ENCODE data around the gene ADGRB3.

Gene ADGRB3

DNA sequence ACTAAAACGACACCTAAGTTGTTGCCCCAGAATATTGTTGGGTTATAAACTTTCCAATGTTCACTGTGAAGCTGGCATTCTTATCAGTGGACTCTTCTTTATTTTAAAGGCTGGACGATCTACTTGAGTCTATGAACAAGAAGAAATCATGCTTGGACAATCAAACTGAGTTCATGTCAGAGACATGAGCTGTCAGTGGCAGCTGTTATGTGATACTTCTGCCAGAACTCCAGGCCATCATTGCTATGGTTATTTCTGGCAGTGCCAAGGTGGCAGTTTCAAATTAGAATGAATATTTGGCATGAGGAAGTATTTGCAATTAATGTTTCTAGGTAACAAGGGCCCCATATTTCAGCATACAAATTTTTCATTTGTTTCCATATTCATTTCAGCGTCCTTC lies 744.4 kb downstream of the ADGRB3 start:
- no peak for DNase-seq (ENCODE audit: low spot score)
- in situ Hi-C loops (cut with MboI; ENCODE audit: low sequenced_read_pairs, unreplicated experiment): no loop called here
- TF ChIP-seq, protein P1, sequence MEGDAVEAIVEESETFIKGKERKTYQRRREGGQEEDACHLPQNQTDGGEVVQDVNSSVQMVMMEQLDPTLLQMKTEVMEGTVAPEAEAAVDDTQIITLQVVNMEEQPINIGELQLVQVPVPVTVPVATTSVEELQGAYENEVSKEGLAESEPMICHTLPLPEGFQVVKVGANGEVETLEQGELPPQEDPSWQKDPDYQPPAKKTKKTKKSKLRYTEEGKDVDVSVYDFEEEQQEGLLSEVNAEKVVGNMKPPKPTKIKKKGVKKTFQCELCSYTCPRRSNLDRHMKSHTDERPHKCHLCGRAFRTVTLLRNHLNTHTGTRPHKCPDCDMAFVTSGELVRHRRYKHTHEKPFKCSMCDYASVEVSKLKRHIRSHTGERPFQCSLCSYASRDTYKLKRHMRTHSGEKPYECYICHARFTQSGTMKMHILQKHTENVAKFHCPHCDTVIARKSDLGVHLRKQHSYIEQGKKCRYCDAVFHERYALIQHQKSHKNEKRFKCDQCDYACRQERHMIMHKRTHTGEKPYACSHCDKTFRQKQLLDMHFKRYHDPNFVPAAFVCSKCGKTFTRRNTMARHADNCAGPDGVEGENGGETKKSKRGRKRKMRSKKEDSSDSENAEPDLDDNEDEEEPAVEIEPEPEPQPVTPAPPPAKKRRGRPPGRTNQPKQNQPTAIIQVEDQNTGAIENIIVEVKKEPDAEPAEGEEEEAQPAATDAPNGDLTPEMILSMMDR (IDR thresholded peaks at IDR 0.05; ENCODE audit: borderline replicate concordance, control extremely low read depth, extremely low read depth, insufficient read depth, missing control alignments): no peak

DNA sequence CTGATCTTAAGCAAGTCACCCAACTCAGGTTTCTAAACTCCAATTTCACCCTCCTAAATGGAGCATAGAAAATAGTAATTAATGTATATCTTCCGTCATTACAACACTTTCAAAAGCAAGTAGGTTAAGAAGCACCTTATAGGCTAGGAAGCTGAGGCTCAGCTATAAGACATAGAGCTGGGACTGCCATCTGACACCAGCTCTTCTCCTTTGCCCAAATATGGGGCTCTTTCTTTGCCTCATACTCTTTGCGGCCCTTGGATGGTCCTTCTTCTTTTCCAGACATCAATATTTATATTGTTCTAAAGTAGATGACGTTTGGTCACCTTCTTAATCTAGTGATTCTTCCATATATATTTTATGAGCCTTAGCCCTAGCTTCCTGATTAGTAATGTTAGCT lies 748.5 kb downstream of the ADGRB3 start:
- no peak for DNase-seq (ENCODE audit: low spot score)
- in situ Hi-C loops (cut with MboI; ENCODE audit: low sequenced_read_pairs, unreplicated experiment): no loop called here
- TF ChIP-seq, protein P1 (IDR thresholded peaks at IDR 0.05; ENCODE audit: borderline replicate concordance, control extremely low read depth, extremely low read depth, insufficient read depth, missing control alignments): no peak

DNA sequence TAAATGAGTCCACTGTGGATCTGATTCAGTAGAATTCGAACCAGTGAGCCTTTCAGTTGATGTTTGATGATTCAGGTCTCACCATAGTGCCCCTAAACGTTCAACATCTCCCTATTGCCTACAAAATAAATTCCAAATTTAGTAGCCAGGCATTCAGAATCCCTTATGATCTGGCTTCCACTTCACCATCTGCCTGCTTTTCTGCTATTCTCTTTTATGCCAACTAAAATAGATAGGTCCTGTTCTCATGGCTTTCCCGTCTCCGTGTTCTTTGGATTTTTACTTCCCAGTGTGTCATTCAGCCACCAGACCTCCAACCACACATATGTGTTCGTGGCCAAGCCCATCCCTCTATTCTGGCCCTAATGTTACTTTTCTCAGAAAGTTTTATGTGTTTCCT lies 751.3 kb downstream of the ADGRB3 start:
- DNase-seq (ENCODE audit: low spot score): no peak
- TF ChIP-seq, protein P1 (IDR thresholded peaks at IDR 0.05; ENCODE audit: borderline replicate concordance, control extremely low read depth, extremely low read depth, insufficient read depth, missing control alignments): no peak
- in situ Hi-C loops (cut with MboI; ENCODE audit: low sequenced_read_pairs, unreplicated experiment): no loop called here

DNA sequence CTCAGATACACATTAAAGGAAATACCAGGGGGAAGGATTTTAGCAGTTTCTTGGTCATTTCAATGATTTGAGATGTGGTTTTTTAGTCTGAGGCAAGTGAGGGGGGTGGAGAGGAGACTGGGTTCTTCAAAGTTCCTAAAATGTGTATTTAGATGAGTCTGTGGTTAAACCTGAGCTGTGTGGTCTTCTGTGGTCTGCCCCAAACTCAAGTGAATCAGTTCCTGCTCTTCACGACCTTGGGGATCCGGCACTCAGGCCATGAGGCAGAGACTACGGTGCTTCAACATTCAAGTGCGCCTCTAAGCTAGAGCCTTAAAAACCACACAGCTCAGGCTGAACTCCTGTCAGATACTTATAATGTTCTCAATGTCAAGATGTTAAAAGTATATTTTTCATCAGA lies 755.0 kb downstream of the ADGRB3 start:
- DNase-seq (ENCODE audit: low spot score): no peak
- TF ChIP-seq, protein P1 (IDR thresholded peaks at IDR 0.05; ENCODE audit: borderline replicate concordance, control extremely low read depth, extremely low read depth, insufficient read depth, missing control alignments): no peak
- in situ Hi-C loops (cut with MboI; ENCODE audit: low sequenced_read_pairs, unreplicated experiment): no loop called here

DNA sequence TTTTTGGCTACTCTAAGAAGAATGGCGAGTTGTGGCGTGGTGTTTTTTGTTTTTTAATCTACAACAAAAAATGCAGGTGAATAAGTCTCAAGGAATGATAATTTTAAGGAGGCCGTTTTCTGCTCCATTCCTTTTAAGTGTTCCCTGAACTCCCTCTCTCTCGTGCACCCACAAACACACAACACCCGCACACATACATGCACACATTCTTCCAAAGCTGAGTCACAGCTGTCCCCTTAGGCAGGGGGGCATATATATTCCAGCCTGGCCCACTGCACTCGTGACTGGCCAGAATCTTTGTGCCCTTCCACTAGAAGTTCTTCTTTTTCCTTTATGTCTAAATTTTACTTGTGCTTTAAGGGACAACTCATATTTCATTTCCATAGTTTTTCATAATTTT lies 756.0 kb downstream of the ADGRB3 start:
- DNase-seq (ENCODE audit: low spot score): no peak
- TF ChIP-seq, protein P1 (IDR thresholded peaks at IDR 0.05; ENCODE audit: borderline replicate concordance, control extremely low read depth, extremely low read depth, insufficient read depth, missing control alignments): no peak
- in situ Hi-C loops (cut with MboI; ENCODE audit: low sequenced_read_pairs, unreplicated experiment): no loop called here

DNA sequence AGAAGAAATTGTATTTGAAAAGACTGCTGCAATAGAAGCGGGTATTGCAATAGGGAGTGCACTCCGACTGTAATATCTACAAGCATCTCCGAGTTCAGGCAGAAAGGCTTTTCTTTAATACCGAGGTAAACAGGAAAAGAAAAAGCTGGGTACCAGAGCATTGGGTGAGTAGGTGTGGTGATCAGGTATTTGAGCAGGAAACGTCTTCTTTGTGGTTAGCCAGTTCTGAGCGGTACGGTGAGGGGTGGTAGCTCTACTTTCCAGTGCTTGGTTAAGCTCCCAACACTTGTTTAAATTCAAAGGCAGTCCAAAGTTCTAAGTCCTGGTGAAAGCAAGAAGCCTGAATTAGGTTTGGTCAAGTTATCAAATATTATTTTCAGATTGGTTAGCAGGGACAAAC lies 757.7 kb downstream of the ADGRB3 start:
- no peak for DNase-seq (ENCODE audit: low spot score)
- TF ChIP-seq, protein P1 (IDR thresholded peaks at IDR 0.05; ENCODE audit: borderline replicate concordance, control extremely low read depth, extremely low read depth, insufficient read depth, missing control alignments): no peak
- in situ Hi-C loops (cut with MboI; ENCODE audit: low sequenced_read_pairs, unreplicated experiment): no loop called here

DNA sequence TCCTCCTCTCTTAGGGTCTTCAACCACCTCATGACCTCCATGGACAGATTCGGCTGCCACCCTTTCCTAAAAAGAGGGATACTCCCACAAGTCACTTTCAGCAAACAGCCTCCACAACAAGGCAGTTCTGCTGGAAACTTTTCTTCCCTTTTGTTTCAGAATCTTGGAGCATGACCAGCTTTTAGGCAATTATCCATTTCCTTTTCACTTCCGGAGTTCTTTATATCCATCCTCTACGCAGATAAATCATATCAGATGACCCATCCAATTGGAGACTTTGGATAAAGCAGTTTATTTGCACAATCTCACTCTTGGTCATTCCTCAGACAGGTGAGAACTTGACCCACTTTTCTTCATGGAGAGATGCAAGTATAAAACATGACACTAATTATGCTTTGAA lies 763.2 kb downstream of the ADGRB3 start:
- TF ChIP-seq, protein P1 (IDR thresholded peaks at IDR 0.05; ENCODE audit: borderline replicate concordance, control extremely low read depth, extremely low read depth, insufficient read depth, missing control alignments): no peak
- DNase-seq (ENCODE audit: low spot score): no peak
- in situ Hi-C loops (cut with MboI; ENCODE audit: low sequenced_read_pairs, unreplicated experiment): no loop called here

Data from GM13976 (cell line).